Mammary epithelial cell (primary cell): ENCODE data around the gene SGCA.

Source experiments
- CTCF ChIP-seq, 2 donors: IDR thresholded peaks in 1 of 2; conservative IDR thresholded peaks in 1 of 2; 2 replicates each; pipeline ENCODE4 v1.5.1; 2011 to 2012; ENCODE audit warnings: inconsistent platforms in 2 of 2, low read length in 2 of 2, mild to moderate bottlenecking in 2 of 2, control low read depth in 1 of 2, low read depth in 1 of 2; ENCODE audit not compliant: insufficient read depth in 1 of 2; ENCODE audit errors: extremely low read depth in 1 of 2
- EZH2 ChIP-seq: IDR thresholded peaks from 2 replicates; pipeline ENCODE4 v1.6.1; 2012; ENCODE audit warnings: low read length, inconsistent platforms, borderline replicate concordance

GRCh38 chr17:50136096-50136687 is 29.6 kb upstream of the SGCA start:
- TF ChIP-seq CTCF (conservative IDR thresholded peaks at IDR 0.05 in 1 of 2, IDR thresholded peaks at IDR 0.05 in 1 of 2; ENCODE audit: extremely low read depth in 1 of 2, insufficient read depth in 1 of 2, low read depth in 1 of 2, low read length in 2 of 2) (no peak), EZH2 (no peak)
